ENCODE measurements around the gene ANG.

The ANG gene

GRCh38 chr14:20679907-20680306, 8.7 kb upstream of the ANG start:
- peak; percentile 8 for DNase-seq

GRCh38 chr14:20680363-20680762, 8.2 kb upstream of the ANG start:
- DNase-seq = no peak

GRCh38 chr14:20680843-20681347, 7.7 kb upstream of the ANG start:
- no peak for DNase-seq

GRCh38 chr14:20681348-20682126, 7.0 kb upstream of the ANG start:
- DNase-seq = peak; percentile 89

GRCh38 chr14:20682127-20682434, 6.5 kb upstream of the ANG start:
- no peak for DNase-seq

- peak; percentile 92 for DNase-seq
Observed at GRCh38 chr14:20682435-20683124, 6.0 kb upstream of the ANG start.

- peak; percentile 79 for DNase-seq
Observed at GRCh38 chr14:20683125-20683890, 5.3 kb upstream of the ANG start.

- DNase-seq = peak; percentile 92
Observed at GRCh38 chr14:20683891-20684661, 4.5 kb upstream of the ANG start, which contains the start of gene RNASE4. Gene RNASE4 (plus strand): TSS chr14:20684560. CDS start chr14:20699372, 14,812 bp downstream.

GRCh38 chr14:20684662-20685456, 3.7 kb upstream of the ANG start:
- peak; percentile 34 for DNase-seq

- no peak for DNase-seq
Observed at GRCh38 chr14:20686386-20687143, 2.0 kb upstream of the ANG start.

GRCh38 chr14:20687362-20688166, 1.0 kb upstream of the ANG start:
- DNase-seq = no peak

GRCh38 chr14:20690848-20691640, 2.5 kb downstream of the ANG start:
- DNase-seq = peak; percentile 76

GRCh38 chr14:20692116-20692751, 3.7 kb downstream of the ANG start:
- DNase-seq = no peak

GRCh38 chr14:20696764-20697163, 8.2 kb downstream of the ANG start:
- DNase-seq = no peak

- DNase-seq = no peak
Observed at GRCh38 chr14:20697273-20698017, 8.9 kb downstream of the ANG start.

- no peak for DNase-seq
Observed at GRCh38 chr14:20698018-20698329, 9.4 kb downstream of the ANG start.

GRCh38 chr14:20698934-20699333, 10.4 kb downstream of the ANG start:
- DNase-seq = no peak

- DNase-seq = no peak
Observed at GRCh38 chr14:20699931-20700330, 11.4 kb downstream of the ANG start.

Data from DMS 273 treated with DMSO at 0.1 percent for 48 hours (cell line).